ENCODE results near the gene ZNF311. TPM values are rescaled to one million over a fixed set of nuclear protein-coding genes. Genes with fewer than 3 reads are reported as not detected.
"Not testable (repeated sequence)": the region's sequence is repeated elsewhere in the genome, so short reads cannot be mapped to it uniquely, and the experiment has no call there.

Gene ZNF311
- total RNA-seq, 6 experiments from 2014 or later: 0.17 to 0.34 (median 0.21) TPM

DNA sequence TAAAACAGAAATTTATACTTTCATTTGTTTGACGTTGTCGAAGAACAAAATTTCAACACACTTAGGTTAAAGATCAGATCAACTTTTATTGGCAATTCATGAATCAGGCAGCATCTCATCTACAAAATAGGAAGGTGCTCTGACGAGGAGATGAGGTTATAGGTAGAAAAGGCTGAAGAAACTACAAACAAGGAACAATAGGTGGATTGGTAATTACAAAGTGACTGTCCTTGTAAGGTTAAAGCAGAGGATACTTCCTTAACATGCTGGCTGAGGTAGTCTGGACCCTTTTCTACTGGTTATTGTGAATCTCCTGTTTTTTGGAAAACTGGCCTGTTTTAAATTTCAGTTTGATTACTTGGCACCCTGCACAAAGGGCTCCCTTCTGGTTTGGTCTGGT is 48.8 kb downstream of the ZNF311 start:
- Mint-ChIP-seq H3K4me1 (ENCODE audit: low read depth) (peaks cover 9% of the 10 kb centered on the region; the same call in 1 of the 2 replicates), H3K4me3 (no peak overlapping the region), H3K27me3 (ENCODE audit: insufficient read depth) (peaks cover 7% of the 10 kb centered on the region; the same call in 1 of the 2 replicates), H3K27ac (no peak overlapping the region), H3K36me3 (ENCODE audit: low read depth) (no peaks in the 10 kb centered on the region), H3K9me3 (no peaks in the 10 kb centered on the region; the same call in 1 of the 2 replicates)
- no peak for DNase-seq
- TF ChIP-seq, protein P1, sequence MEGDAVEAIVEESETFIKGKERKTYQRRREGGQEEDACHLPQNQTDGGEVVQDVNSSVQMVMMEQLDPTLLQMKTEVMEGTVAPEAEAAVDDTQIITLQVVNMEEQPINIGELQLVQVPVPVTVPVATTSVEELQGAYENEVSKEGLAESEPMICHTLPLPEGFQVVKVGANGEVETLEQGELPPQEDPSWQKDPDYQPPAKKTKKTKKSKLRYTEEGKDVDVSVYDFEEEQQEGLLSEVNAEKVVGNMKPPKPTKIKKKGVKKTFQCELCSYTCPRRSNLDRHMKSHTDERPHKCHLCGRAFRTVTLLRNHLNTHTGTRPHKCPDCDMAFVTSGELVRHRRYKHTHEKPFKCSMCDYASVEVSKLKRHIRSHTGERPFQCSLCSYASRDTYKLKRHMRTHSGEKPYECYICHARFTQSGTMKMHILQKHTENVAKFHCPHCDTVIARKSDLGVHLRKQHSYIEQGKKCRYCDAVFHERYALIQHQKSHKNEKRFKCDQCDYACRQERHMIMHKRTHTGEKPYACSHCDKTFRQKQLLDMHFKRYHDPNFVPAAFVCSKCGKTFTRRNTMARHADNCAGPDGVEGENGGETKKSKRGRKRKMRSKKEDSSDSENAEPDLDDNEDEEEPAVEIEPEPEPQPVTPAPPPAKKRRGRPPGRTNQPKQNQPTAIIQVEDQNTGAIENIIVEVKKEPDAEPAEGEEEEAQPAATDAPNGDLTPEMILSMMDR (IDR thresholded peaks at IDR 0.05): no peak

DNA sequence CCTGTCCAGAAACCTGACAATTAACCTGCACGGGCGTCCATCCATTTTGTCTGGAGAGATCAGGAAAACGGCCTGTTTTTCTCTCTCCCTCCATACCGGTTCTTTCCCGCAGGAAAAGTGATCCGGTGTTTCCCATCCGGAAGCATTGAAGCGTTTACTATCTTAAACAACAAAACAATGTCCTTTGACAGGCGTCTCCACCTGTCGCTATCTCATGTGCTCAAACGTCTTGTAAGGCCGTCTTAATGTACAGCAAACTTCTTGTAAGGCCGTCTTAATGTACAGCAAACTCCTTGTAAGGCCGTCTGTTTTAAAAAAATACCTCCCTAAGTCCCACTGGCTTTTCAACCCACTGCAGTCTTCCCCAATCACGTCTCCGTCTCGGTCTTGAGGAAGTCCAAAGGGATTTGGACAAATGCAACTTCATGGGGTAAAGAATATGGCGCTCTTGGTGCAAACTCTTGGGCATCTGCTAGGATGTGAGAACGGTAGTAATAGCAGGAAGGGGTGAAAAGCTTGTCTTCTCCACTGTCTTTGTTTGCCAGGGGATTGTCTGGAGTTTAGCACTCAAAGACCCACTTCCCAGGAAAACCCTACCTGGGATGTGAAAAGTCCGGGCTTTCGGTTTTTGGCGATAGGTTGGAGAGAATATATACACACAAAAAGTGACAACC is 51.4 kb downstream of the ZNF311 start:
- no peak overlapping the region for H3K27ac Mint-ChIP-seq
- peaks cover 4% of the 10 kb centered on the region; the same call in 1 of the 2 replicates for H3K36me3 Mint-ChIP-seq (ENCODE audit: low read depth)
- TF ChIP-seq, protein P1 (IDR thresholded peaks at IDR 0.05): no peak
- peak overlapping the region; percentile 88 for H3K4me3 Mint-ChIP-seq
- H3K9me3 Mint-ChIP-seq: peaks cover 4% of the 10 kb centered on the region; the same call in 1 of the 2 replicates
- DNase-seq: no peak
- H3K4me1 Mint-ChIP-seq (ENCODE audit: low read depth): peaks cover 23% of the 10 kb centered on the region
- H3K27me3 Mint-ChIP-seq (ENCODE audit: insufficient read depth): peaks cover 6% of the 10 kb centered on the region

DNA sequence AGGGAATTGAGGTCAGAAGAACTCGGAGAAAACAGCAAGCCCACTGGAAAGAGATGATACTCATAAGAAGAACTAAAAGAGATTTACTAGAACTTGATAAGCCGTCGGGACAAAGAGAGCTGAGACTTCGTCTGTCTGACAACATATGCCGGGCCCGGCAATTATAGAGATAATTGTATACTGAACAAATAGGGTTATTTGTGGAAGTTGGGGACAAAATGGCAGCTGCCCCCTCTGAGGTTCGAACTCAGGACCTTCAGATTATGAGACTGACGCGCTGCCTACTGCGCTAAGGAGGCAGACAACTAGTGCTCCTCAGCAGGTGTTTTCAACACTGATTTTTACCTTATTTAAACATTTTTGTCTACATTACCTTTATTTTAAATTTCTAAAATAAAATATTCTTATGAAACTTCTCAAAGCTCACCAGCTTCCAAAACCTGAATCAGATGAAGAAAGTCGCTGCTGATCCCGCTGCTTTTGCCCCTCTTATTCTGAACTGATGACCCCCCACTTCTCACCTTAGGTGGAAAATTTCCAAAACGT is 52.0 kb downstream of the ZNF311 start:
- H3K9me3 Mint-ChIP-seq: peaks cover 4% of the 10 kb centered on the region; the same call in 1 of the 2 replicates
- peak; percentile 69 for DNase-seq
- H3K27me3 Mint-ChIP-seq (ENCODE audit: insufficient read depth): peaks cover 6% of the 10 kb centered on the region
- TF ChIP-seq, protein P1 (IDR thresholded peaks at IDR 0.05): no peak
- H3K4me3 Mint-ChIP-seq: peak overlapping the region; percentile 88
- H3K4me1 Mint-ChIP-seq (ENCODE audit: low read depth): peaks cover 28% of the 10 kb centered on the region
- H3K36me3 Mint-ChIP-seq (ENCODE audit: low read depth): peaks cover 4% of the 10 kb centered on the region; the same call in 1 of the 2 replicates
- peak overlapping the region; percentile 38; the same call in 1 of the 2 replicates for H3K27ac Mint-ChIP-seq

DNA sequence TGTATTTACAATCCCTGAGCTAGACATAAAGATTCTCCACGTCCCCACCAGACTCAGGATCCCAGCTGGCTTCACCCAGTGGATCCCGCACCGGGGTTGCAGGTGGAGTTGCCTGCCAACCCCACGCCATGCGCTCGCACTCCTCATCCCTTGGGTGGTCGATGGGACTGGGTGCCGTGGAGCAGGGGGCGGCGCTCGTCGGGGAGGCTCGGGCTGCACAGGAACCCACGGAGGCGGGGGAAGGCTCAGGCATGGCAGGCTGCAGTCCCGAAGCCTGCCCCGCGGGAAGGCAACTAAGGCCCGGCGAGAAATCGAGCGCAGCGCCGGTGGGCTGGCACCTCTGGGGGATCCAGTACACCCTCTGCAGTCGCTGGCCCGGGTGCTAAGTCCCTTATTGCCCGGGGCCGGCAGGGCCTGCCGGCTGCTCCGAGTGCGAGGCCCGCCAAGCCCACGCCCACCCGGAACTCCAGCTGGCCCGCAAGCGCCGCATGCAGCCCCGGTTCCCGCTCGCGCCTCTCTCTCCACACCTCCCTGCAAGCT is 55.4 kb downstream of the ZNF311 start:
- DNase-seq; H3K4me3 Mint-ChIP-seq; H3K36me3 Mint-ChIP-seq (ENCODE audit: low read depth); H3K27me3 Mint-ChIP-seq (ENCODE audit: insufficient read depth); H3K27ac Mint-ChIP-seq; H3K9me3 Mint-ChIP-seq: not testable (repeated sequence)
- H3K4me1 Mint-ChIP-seq (ENCODE audit: low read depth): peaks cover 45% of the 10 kb centered on the region

DNA sequence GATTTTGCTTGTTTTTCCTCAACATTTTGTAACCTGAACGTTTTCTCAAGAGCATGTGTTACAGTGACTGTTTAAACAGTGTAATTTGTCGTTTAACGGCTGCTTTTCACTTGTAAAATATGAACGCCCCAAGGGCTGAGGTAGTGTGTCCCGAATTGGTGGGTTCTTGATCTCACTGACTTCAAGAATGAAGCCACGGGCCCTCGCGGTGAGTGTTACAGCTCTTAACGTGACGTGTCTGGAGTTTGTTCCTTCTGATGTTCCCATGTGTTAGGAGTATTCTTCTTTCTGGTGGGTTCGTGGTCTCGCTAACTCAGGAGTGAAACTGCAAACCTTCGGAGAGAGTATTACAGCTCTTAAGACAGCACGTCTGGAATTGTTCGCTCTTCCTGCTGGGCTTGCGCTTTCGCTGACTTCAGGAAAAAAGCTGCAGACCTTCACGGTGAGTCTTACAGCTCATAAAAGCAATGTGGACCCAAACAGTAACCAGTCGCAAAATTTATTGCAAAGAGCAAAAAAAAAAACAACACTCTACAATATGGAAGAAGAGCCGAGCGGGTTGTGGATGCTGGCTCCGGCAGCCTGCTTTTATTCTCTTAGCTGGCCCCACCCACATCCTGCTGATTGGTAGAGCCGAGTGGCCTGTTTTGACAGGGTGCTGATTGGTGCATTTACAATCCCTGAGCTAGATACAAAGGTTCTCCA is 56.2 kb downstream of the ZNF311 start:
- peaks cover 4% of the 10 kb centered on the region; the same call in 1 of the 2 replicates for H3K36me3 Mint-ChIP-seq (ENCODE audit: low read depth)
- DNase-seq: no peak
- TF ChIP-seq, protein P1 (IDR thresholded peaks at IDR 0.05): no peak
- H3K27ac Mint-ChIP-seq: no peak overlapping the region
- no peak overlapping the region for H3K4me3 Mint-ChIP-seq
- H3K9me3 Mint-ChIP-seq: peaks cover 4% of the 10 kb centered on the region; the same call in 1 of the 2 replicates
- peaks cover 5% of the 10 kb centered on the region for H3K27me3 Mint-ChIP-seq (ENCODE audit: insufficient read depth)
- H3K4me1 Mint-ChIP-seq (ENCODE audit: low read depth): peaks cover 49% of the 10 kb centered on the region
